GM23338 (cell line): ENCODE data around the gene KIAA0513.

Experiments
- CREB1 ChIP-seq: fragments of 250-450 bp; sonication (Bioruptor Pico); IDR thresholded peaks from 2 replicates; pipeline ENCODE4 v1.5.0; 2020; ENCODE audit warnings: low read depth, mild to moderate bottlenecking, moderate library complexity
- EZH2 ChIP-seq: fragments of 200-600 bp; sonication (generic); IDR thresholded peaks from one replicate; pipeline ENCODE4 v1.8.0; 2017; ENCODE audit warnings: antibody characterized with exemption, mild to moderate bottlenecking, low read depth; ENCODE audit not compliant: unreplicated experiment
- EZH2phosphoT487 ChIP-seq: fragments of 200-600 bp; sonication (generic); IDR thresholded peaks from one replicate; pipeline ENCODE4 v1.8.1; 2018; ENCODE audit warnings: antibody characterized with exemption; ENCODE audit not compliant: unreplicated experiment
- JUNB ChIP-seq: IDR thresholded peaks from one replicate; pipeline ENCODE4 v1.6.1; 2016; ENCODE audit warnings: antibody characterized with exemption; ENCODE audit not compliant: unreplicated experiment
- POLR2AphosphoS5 ChIP-seq: IDR thresholded peaks from 2 replicates; pipeline ENCODE4 v1.6.1; 2016; ENCODE audit warnings: antibody characterized with exemption, low read depth
- REST ChIP-seq: IDR thresholded peaks from one replicate; pipeline ENCODE4 v1.6.1; 2018; ENCODE audit warnings: antibody characterized with exemption; ENCODE audit not compliant: unreplicated experiment
- ZNF462 ChIP-seq: fragments of 250-450 bp; sonication (Bioruptor Pico); IDR thresholded peaks from 2 replicates; pipeline ENCODE4 v1.5.0; 2020; ENCODE audit warnings: mild to moderate bottlenecking, moderate library complexity
- TF ChIP-seq, protein P1 (sequence below), 2 experiments: fragments of 200-600 bp in 1 of 2; sonication (generic) in 1 of 2; conservative IDR thresholded peaks; 2 replicates each; pipeline versions ENCODE4 v1.5.1 to v1.6.1; 2016 to 2017; ENCODE audit warnings: antibody characterized with exemption in 2 of 2, low read depth in 2 of 2, mild to moderate bottlenecking in 2 of 2, moderate library complexity in 1 of 2

DNA sequence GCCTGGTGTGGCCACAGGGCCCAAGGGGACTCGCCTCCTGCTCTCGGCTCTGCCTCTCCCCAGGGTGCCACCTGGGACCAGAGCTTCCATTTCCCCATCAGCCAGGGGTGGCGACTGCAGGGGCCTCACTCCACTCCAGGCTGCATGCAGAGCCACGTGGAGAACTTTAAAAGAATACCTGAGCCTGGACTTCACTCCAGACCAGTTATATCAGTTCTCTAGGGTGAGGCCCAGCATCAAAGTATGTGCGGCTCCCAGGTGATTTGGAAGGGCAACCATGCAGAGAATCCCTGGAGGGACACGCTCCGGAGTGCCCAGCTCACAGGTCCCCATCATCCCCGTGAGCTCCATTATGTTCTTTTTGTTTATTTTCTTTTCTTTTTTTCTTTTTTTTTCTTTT, 39.8 kb downstream of the KIAA0513 start:
- TF ChIP-seq, protein P1, sequence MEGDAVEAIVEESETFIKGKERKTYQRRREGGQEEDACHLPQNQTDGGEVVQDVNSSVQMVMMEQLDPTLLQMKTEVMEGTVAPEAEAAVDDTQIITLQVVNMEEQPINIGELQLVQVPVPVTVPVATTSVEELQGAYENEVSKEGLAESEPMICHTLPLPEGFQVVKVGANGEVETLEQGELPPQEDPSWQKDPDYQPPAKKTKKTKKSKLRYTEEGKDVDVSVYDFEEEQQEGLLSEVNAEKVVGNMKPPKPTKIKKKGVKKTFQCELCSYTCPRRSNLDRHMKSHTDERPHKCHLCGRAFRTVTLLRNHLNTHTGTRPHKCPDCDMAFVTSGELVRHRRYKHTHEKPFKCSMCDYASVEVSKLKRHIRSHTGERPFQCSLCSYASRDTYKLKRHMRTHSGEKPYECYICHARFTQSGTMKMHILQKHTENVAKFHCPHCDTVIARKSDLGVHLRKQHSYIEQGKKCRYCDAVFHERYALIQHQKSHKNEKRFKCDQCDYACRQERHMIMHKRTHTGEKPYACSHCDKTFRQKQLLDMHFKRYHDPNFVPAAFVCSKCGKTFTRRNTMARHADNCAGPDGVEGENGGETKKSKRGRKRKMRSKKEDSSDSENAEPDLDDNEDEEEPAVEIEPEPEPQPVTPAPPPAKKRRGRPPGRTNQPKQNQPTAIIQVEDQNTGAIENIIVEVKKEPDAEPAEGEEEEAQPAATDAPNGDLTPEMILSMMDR (conservative IDR thresholded peaks at IDR 0.05; ENCODE audit: low read depth in 2 of 2): no peak
- TF ChIP-seq EZH2phosphoT487 (no peak), REST (no peak), POLR2AphosphoS5 (no peak), CREB1 (CRISPR knock-in tag) (no peak), EZH2 (no peak), ZNF462 (no peak), JUNB (no peak)
